HL-60 (cell line): ENCODE data around the gene CREB3.

Experiments
- DNase-seq, 2 experiments: peaks; one replicate each; pipeline ENCODE4 v3.0.0-alpha.2; 2010 to 2020; ENCODE audit warnings: low read depth in 1 of 2, low spot score in 1 of 2
- H3K27ac ChIP-seq: fragments of 250-450 bp; sonication (Bioruptor Pico); replicated peaks from 2 replicates; pipeline ENCODE4 v1.5.1; 2020; ENCODE audit warnings: mild to moderate bottlenecking, moderate library complexity
- H3K27me3 ChIP-seq: fragments of 250-450 bp; sonication (Bioruptor Pico); 2 replicates; pipeline ENCODE4 v1.5.1; 2021; ENCODE audit warnings: mild to moderate bottlenecking, moderate library complexity; ENCODE audit not compliant: insufficient read depth, poor library complexity, severe bottlenecking
- H3K4me3 ChIP-seq: replicated peaks from 2 replicates; pipeline ENCODE4 v1.5.1; 2011; ENCODE audit warnings: mild to moderate bottlenecking, control low read depth, low read length; ENCODE audit not compliant: insufficient read depth
- GABPA ChIP-seq: IDR thresholded peaks from 2 replicates; pipeline ENCODE4 v1.6.1; 2012; ENCODE audit warnings: low read depth
- POLR2AphosphoS5 ChIP-seq: IDR thresholded peaks from 2 replicates; pipeline ENCODE4 v1.6.1; 2012; ENCODE audit warnings: low read depth
- SPI1 ChIP-seq: IDR thresholded peaks from 2 replicates; pipeline ENCODE4 v1.6.1; 2012; ENCODE audit warnings: low read depth, mild to moderate bottlenecking, borderline replicate concordance
- long read RNA-seq: library from polyadenylated mRNA; unstranded; transcript quantifications from one replicate; pipeline ENCODE4 v2.0.0, GENCODE V29; 2020
- TF ChIP-seq, protein P1 (sequence below): IDR thresholded peaks from 2 replicates; pipeline ENCODE4 v1.6.1; 2012; ENCODE audit warnings: low read depth; ENCODE audit not compliant: insufficient replicate concordance
- TF ChIP-seq, protein P2 (sequence below): IDR thresholded peaks from one replicate; pipeline ENCODE4 v1.5.1; 2011; ENCODE audit warnings: low read length, control low read depth, inconsistent platforms; ENCODE audit not compliant: insufficient read depth

The CREB3 gene, protein sequence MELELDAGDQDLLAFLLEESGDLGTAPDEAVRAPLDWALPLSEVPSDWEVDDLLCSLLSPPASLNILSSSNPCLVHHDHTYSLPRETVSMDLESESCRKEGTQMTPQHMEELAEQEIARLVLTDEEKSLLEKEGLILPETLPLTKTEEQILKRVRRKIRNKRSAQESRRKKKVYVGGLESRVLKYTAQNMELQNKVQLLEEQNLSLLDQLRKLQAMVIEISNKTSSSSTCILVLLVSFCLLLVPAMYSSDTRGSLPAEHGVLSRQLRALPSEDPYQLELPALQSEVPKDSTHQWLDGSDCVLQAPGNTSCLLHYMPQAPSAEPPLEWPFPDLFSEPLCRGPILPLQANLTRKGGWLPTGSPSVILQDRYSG
- long read RNA-seq, transcript CREB3-201 (9 exons, 1,832 nt): major isoform, 172 of 181 reads
- long read RNA-seq, partial matches to known transcripts: 3 of 181 reads
- long read RNA-seq, other reads (novel, unspliced or antisense): 4 of 181 reads

DNA sequence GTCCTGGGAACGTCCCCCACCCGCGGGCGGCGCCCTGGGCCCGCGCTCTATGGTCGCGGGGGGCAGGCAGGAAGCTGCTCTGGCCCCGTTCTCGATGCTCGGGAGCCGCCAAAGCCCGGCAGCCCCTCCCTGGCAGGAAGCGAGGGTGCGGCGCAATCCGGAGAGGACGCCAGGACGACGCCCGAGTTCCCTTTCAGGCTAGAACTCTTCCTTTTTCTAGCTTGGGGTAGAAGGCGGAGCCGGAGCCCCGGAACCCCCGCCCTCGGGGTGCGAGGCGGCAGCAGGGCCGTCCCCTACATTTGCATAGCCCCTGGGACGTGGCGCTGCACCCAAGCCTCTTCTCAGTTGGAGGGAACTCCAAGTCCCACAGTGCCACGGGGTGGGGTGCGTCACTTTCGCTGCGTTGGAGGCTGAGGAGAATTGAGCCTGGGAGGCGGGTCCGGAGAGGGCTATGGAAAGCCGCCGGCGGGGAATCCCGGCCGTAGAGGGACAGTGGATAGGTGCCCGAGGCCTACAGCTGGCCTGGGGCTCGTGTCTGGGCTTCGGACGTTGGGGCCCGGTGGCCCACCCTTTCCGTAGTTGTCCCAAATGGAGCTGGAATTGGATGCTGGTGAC, at the start of gene CREB3, which contains the start of gene TLN1:
TSS of gene CREB3 (plus strand) at position 482 of the 615 bp plus-strand sequence. CDS start at position 589, 107 bp downstream.
TSS of gene TLN1 (minus strand) at position 11 of the 615 bp plus-strand sequence. CDS start 6,501 bp downstream, outside the sequence.
- TF ChIP-seq SPI1 (peak; percentile 87; the same call in 1 of the 2 replicates), POLR2AphosphoS5 (peak; percentile 57; the same call in 1 of the 2 replicates), GABPA (peak; percentile 95)
- TF ChIP-seq, protein P1, sequence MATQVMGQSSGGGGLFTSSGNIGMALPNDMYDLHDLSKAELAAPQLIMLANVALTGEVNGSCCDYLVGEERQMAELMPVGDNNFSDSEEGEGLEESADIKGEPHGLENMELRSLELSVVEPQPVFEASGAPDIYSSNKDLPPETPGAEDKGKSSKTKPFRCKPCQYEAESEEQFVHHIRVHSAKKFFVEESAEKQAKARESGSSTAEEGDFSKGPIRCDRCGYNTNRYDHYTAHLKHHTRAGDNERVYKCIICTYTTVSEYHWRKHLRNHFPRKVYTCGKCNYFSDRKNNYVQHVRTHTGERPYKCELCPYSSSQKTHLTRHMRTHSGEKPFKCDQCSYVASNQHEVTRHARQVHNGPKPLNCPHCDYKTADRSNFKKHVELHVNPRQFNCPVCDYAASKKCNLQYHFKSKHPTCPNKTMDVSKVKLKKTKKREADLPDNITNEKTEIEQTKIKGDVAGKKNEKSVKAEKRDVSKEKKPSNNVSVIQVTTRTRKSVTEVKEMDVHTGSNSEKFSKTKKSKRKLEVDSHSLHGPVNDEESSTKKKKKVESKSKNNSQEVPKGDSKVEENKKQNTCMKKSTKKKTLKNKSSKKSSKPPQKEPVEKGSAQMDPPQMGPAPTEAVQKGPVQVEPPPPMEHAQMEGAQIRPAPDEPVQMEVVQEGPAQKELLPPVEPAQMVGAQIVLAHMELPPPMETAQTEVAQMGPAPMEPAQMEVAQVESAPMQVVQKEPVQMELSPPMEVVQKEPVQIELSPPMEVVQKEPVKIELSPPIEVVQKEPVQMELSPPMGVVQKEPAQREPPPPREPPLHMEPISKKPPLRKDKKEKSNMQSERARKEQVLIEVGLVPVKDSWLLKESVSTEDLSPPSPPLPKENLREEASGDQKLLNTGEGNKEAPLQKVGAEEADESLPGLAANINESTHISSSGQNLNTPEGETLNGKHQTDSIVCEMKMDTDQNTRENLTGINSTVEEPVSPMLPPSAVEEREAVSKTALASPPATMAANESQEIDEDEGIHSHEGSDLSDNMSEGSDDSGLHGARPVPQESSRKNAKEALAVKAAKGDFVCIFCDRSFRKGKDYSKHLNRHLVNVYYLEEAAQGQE: no peak
- TF ChIP-seq, protein P2, sequence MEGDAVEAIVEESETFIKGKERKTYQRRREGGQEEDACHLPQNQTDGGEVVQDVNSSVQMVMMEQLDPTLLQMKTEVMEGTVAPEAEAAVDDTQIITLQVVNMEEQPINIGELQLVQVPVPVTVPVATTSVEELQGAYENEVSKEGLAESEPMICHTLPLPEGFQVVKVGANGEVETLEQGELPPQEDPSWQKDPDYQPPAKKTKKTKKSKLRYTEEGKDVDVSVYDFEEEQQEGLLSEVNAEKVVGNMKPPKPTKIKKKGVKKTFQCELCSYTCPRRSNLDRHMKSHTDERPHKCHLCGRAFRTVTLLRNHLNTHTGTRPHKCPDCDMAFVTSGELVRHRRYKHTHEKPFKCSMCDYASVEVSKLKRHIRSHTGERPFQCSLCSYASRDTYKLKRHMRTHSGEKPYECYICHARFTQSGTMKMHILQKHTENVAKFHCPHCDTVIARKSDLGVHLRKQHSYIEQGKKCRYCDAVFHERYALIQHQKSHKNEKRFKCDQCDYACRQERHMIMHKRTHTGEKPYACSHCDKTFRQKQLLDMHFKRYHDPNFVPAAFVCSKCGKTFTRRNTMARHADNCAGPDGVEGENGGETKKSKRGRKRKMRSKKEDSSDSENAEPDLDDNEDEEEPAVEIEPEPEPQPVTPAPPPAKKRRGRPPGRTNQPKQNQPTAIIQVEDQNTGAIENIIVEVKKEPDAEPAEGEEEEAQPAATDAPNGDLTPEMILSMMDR: no peak
- peak; percentile 97 to 100 for DNase-seq
- Histone ChIP-seq H3K4me3 (peak within 1 kb of the TSS; percentile 83), H3K27me3 (no peaks in the 10 kb centered on the region), H3K27ac (peak within 1 kb of the TSS; percentile 82)

DNA sequence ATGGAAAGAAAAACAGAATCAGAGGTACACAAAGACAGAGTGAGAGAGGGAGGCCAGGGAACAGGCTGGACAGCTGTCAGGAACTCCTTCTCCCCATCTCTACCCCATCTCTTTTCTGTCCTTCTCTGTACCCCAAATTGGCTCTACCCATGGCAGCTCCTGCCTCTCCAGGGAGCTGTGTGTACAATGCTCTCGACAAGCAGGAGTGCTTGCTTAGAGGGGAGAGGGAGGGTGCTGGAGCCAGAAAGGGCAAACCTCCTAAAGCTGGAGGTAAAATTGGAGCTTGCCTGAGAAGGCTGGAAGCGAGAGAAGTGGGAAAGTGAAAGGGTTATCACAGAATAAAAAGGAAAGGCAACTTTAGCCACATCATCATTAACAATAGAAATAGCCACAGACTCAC, 49.1 kb upstream of the CREB3 start:
- H3K4me3 ChIP-seq: no peak overlapping the region
- no peak overlapping the region for H3K27ac ChIP-seq
- no peaks in the 10 kb centered on the region for H3K27me3 ChIP-seq
- DNase-seq: no peak
- TF ChIP-seq SPI1 (no peak), POLR2AphosphoS5 (no peak), GABPA (no peak)
- TF ChIP-seq, protein P2: no peak
- TF ChIP-seq, protein P1: no peak

DNA sequence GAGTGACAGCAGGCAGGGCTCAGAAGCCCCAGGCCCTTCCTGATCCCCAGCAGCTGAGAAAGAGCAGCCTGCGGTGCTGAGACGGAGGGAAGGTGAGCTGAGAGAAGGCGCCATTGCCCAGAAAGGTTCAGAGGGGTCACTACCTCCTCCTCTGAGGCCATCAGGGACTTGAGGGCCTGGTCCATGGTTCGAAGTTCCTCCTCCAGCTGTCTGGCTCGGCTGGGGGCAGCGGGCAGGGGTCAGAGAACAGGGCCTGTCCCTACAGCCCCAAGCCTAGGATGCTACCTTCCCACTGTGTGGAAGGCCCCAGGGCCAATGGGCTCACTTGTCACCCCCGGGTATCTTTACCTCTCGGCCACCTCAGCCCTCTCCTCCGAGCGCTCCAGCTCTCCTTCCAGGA, 47.5 kb upstream of the CREB3 start:
- no peak for DNase-seq
- no peak overlapping the region for H3K4me3 ChIP-seq
- H3K27ac ChIP-seq: no peak overlapping the region
- TF ChIP-seq SPI1 (no peak), GABPA (no peak), POLR2AphosphoS5 (no peak)
- TF ChIP-seq, protein P1: no peak
- TF ChIP-seq, protein P2: no peak
- H3K27me3 ChIP-seq: no peaks in the 10 kb centered on the region
